MM.1S (cell line): ENCODE results near the gene ZCCHC3.

Source experiments
- DNase-seq: peaks from one replicate; pipeline ENCODE4 v3.0.0-alpha.2; 2015
- H2AFZ ChIP-seq: fragments of 300-600 bp; sonication (generic); 2 replicates; pipeline ENCODE4 v1.6.0; 2016; ENCODE audit warnings: antibody characterized with exemption, low read length
- H3F3A ChIP-seq: fragments of 300-600 bp; sonication (generic); 2 replicates; pipeline ENCODE4 v1.6.1; 2016; ENCODE audit warnings: mild to moderate bottlenecking, antibody characterized with exemption, low read length, moderate library complexity, mixed read lengths; ENCODE audit not compliant: insufficient read depth
- H3K27ac ChIP-seq: fragments of 300-600 bp; sonication (generic); 2 replicates; pipeline ENCODE4 v1.5.1; 2016; ENCODE audit warnings: mild to moderate bottlenecking, low read length
- H3K27me3 ChIP-seq: fragments of 300-600 bp; sonication (generic); replicated peaks from 2 replicates; pipeline ENCODE4 v1.6.0; 2016; ENCODE audit warnings: low read length; ENCODE audit not compliant: insufficient read depth
- H3K36me3 ChIP-seq: fragments of 300-600 bp; sonication (generic); replicated peaks from 2 replicates; pipeline ENCODE4 v1.6.1; 2016; ENCODE audit warnings: mild to moderate bottlenecking, low read length, mixed read lengths; ENCODE audit not compliant: insufficient read depth
- H3K4me1 ChIP-seq: fragments of 300-600 bp; sonication (generic); 2 replicates; pipeline ENCODE4 v1.6.1; 2016; ENCODE audit warnings: low read length, mixed read lengths
- H3K4me2 ChIP-seq: fragments of 300-600 bp; sonication (generic); 2 replicates; pipeline ENCODE4 v1.6.0; 2016; ENCODE audit warnings: low read depth, low read length
- H3K4me3 ChIP-seq: fragments of 300-600 bp; sonication (generic); 2 replicates; pipeline ENCODE4 v1.5.1; 2016; ENCODE audit warnings: low read length, mixed read lengths
- H3K79me2 ChIP-seq: fragments of 300-600 bp; sonication (generic); 2 replicates; pipeline ENCODE4 v1.6.1; 2016; ENCODE audit warnings: mixed run types, low read length, mixed read lengths
- H3K9ac ChIP-seq: fragments of 300-600 bp; sonication (generic); 2 replicates; pipeline ENCODE4 v1.6.1; 2016; ENCODE audit warnings: low read length, mixed read lengths
- H3K9me2 ChIP-seq: fragments of 300-600 bp; sonication (generic); replicated peaks from 2 replicates; pipeline ENCODE4 v1.6.1; 2016; ENCODE audit warnings: mild to moderate bottlenecking, low read length, mixed read lengths; ENCODE audit not compliant: insufficient read depth
- H3K9me3 ChIP-seq: fragments of 300-600 bp; sonication (generic); replicated peaks from 2 replicates; pipeline ENCODE4 v1.6.1; 2016; ENCODE audit warnings: mild to moderate bottlenecking, low read length, mixed read lengths; ENCODE audit not compliant: insufficient read depth
- H4K20me1 ChIP-seq: fragments of 300-600 bp; sonication (generic); 2 replicates; pipeline ENCODE4 v1.6.1; 2016; ENCODE audit warnings: mild to moderate bottlenecking, low read length, moderate library complexity, mixed read lengths; ENCODE audit not compliant: insufficient read depth
- CTCF ChIP-seq: fragments of 300-600 bp; sonication (generic); IDR thresholded peaks from 2 replicates; pipeline ENCODE4 v1.5.1; 2016; ENCODE audit warnings: antibody characterized with exemption, low read length, mixed read lengths
- EZH2 ChIP-seq: fragments of 300-600 bp; sonication (generic); optimal IDR thresholded peaks from 2 replicates; pipeline ENCODE3; 2017; ENCODE audit warnings: low read depth, mild to moderate bottlenecking, antibody characterized with exemption, low read length, mixed read lengths
- EZH2phosphoT487 ChIP-seq: fragments of 300-600 bp; sonication (generic); IDR thresholded peaks from 2 replicates; pipeline ENCODE4 v1.6.1; 2018; ENCODE audit warnings: antibody characterized with exemption, low read length

The ZCCHC3 gene

GRCh38 chr20:312067-312466, 14.7 kb downstream of the ZCCHC3 start:
- H3K4me3 ChIP-seq: no peak overlapping the region
- DNase-seq: no peak
- H3K4me1 ChIP-seq: peaks cover 3% of the 10 kb centered on the region; the same call in 1 of the 2 replicates
- no peaks in the 10 kb centered on the region for H4K20me1 ChIP-seq
- H3K27me3 ChIP-seq: no peaks in the 10 kb centered on the region
- H3K9me2 ChIP-seq: no peaks in the 10 kb centered on the region
- TF ChIP-seq CTCF (no peak), EZH2 (no peak), EZH2phosphoT487 (no peak)
- H3K36me3 ChIP-seq: no peaks in the 10 kb centered on the region
- H3K4me2 ChIP-seq: no peak overlapping the region
- H3K79me2 ChIP-seq: no peaks in the 10 kb centered on the region
- no peak overlapping the region for H3K27ac ChIP-seq
- no peaks in the 10 kb centered on the region for H3K9me3 ChIP-seq
- H3F3A ChIP-seq: 0 out of 2 replicates have a peak, but pooled peaks cover 5% of the 10 kb centered on the region
- H3K9ac ChIP-seq: no peak overlapping the region
- no peak overlapping the region for H2AFZ ChIP-seq

GRCh38 chr20:312866-313265, 15.5 kb downstream of the ZCCHC3 start:
- Histone ChIP-seq H3K27ac (no peak overlapping the region), H3K4me1 (peaks cover 3% of the 10 kb centered on the region; the same call in 1 of the 2 replicates), H3K4me3 (no peak overlapping the region), H3K27me3 (no peaks in the 10 kb centered on the region), H4K20me1 (no peaks in the 10 kb centered on the region), H3F3A (0 out of 2 replicates have a peak, but pooled peaks cover 5% of the 10 kb centered on the region), H3K79me2 (no peaks in the 10 kb centered on the region), H3K9me3 (no peaks in the 10 kb centered on the region), H3K9me2 (no peaks in the 10 kb centered on the region), H3K4me2 (no peak overlapping the region), H3K9ac (no peak overlapping the region), H2AFZ (no peak overlapping the region), H3K36me3 (no peaks in the 10 kb centered on the region)
- no peak for DNase-seq
- TF ChIP-seq EZH2: no peak
- no peak for TF ChIP-seq CTCF
- TF ChIP-seq EZH2phosphoT487: no peak

- H3K27ac ChIP-seq: no peak overlapping the region
- no peak for DNase-seq
- 0 out of 2 replicates have a peak, but pooled peaks cover 5% of the 10 kb centered on the region for H3F3A ChIP-seq
- no peaks in the 10 kb centered on the region for H3K36me3 ChIP-seq
- no peak overlapping the region for H3K9ac ChIP-seq
- no peaks in the 10 kb centered on the region for H3K9me3 ChIP-seq
- TF ChIP-seq EZH2phosphoT487: no peak
- no peak for TF ChIP-seq EZH2
- no peak for TF ChIP-seq CTCF
- no peaks in the 10 kb centered on the region for H3K27me3 ChIP-seq
- no peak overlapping the region for H3K4me3 ChIP-seq
- H4K20me1 ChIP-seq: no peaks in the 10 kb centered on the region
- H3K9me2 ChIP-seq: no peaks in the 10 kb centered on the region
- H3K4me1 ChIP-seq: peaks cover 3% of the 10 kb centered on the region; the same call in 1 of the 2 replicates
- no peak overlapping the region for H3K4me2 ChIP-seq
- H3K79me2 ChIP-seq: no peaks in the 10 kb centered on the region
- no peak overlapping the region for H2AFZ ChIP-seq
These were observed 16.0 kb downstream of the ZCCHC3 start for GRCh38 chr20:313402-313801.

- H3K79me2 ChIP-seq: no peaks in the 10 kb centered on the region
- no peak overlapping the region for H3K9ac ChIP-seq
- H3K36me3 ChIP-seq: no peaks in the 10 kb centered on the region
- H3K27me3 ChIP-seq: no peaks in the 10 kb centered on the region
- TF ChIP-seq EZH2: no peak
- TF ChIP-seq CTCF: no peak
- no peak for TF ChIP-seq EZH2phosphoT487
- H3K27ac ChIP-seq: no peak overlapping the region
- no peaks in the 10 kb centered on the region for H4K20me1 ChIP-seq
- no peak overlapping the region for H3K4me2 ChIP-seq
- no peaks in the 10 kb centered on the region for H3K9me2 ChIP-seq
- no peaks in the 10 kb centered on the region for H3K9me3 ChIP-seq
- H3K4me1 ChIP-seq: peaks cover 3% of the 10 kb centered on the region; the same call in 1 of the 2 replicates
- no peak for DNase-seq
- 0 out of 2 replicates have a peak, but pooled peaks cover 5% of the 10 kb centered on the region for H3F3A ChIP-seq
- H3K4me3 ChIP-seq: no peak overlapping the region
- no peak overlapping the region for H2AFZ ChIP-seq
These were observed 16.6 kb downstream of the ZCCHC3 start for GRCh38 chr20:313948-314347.
